ENCODE measurements around the gene CD244.
"Not testable (repeated sequence)": the region's sequence is repeated elsewhere in the genome, so short reads cannot be mapped to it uniquely, and the experiment has no call there.

CD244 gene

DNA sequence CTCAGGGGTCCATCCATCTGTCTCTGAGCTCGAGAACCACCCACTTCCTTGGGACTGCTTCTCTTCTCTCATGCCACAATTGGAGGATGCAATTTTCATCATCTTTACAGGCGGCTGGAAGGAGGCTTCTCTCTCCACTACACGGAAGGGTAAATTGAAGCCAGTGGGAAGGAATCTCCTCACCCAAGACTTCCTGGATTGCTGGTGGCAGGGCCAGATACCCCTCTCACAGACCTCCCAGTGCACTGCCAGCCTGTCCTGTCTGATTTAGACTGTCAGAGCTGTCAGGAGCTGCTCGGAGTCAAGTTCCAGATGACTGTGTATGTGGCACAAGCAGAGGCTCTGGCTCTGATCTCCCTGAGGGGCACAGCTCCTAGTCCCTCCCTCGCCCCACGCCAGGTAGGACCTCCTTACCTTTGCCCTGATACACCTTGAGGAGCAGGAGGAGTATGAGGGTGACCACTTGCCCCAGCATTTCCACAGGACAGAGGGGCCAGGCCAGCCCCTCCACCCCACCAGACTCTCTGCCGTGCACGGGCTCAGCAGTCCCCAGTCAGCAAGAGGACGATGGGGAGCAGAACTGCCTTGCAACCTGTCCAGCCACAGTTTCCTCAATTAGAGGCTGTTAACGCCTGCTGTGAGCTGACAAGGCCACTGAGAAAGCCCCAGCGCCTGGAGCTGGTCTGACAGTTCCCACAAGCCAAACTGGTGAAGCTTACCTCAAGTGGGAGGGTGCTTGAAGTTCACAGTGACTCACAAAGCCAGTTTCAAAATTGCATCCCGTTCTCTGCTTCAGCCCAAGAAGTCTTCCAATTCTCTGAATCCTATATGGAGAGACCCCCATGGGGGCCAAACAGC, at the start of gene CD244:
CD244 (minus strand) TSS at position 685 of the 858 bp plus-strand sequence; CDS start at position 475, 210 bp downstream.
- DNase-seq (ENCODE audit: low read depth in 1 of 2, low spot score in 1 of 2): no peak

DNA sequence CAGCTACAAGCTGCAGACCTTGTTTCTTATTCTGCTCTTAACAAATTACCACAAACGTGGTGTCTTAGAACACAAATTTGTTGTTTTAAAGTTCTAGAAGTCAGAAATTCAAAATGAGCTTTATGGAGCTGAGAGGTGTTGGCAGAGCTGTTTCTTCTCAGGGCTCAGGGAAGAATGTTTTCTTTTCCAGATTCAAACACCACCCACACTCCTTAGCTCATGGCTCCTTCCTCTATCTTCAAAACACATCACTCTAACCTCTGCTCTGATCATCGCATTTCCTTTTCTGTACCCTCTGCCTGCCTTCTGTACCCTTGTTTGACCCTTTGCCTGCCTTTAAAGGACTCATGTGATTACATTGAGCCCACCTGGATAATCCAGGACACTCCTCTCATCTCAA, 49.2 kb upstream of the CD244 start:
- DNase-seq (ENCODE audit: low read depth in 1 of 2, low spot score in 1 of 2): no peak

GRCh38 chr1:160911441-160911840, 48.8 kb upstream of the CD244 start:
- no peak for DNase-seq (ENCODE audit: low read depth in 1 of 2, low spot score in 1 of 2)

- DNase-seq (ENCODE audit: low read depth in 1 of 2, low spot score in 1 of 2): no peak
These were observed 47.6 kb upstream of the CD244 start for GRCh38 chr1:160910170-160910750.

GRCh38 chr1:160907976-160908375, 45.3 kb upstream of the CD244 start:
- no peak for DNase-seq (ENCODE audit: low read depth in 1 of 2, low spot score in 1 of 2)

GRCh38 chr1:160905617-160905989, 42.9 kb upstream of the CD244 start:
- no peak for DNase-seq (ENCODE audit: low read depth in 1 of 2, low spot score in 1 of 2)

DNA sequence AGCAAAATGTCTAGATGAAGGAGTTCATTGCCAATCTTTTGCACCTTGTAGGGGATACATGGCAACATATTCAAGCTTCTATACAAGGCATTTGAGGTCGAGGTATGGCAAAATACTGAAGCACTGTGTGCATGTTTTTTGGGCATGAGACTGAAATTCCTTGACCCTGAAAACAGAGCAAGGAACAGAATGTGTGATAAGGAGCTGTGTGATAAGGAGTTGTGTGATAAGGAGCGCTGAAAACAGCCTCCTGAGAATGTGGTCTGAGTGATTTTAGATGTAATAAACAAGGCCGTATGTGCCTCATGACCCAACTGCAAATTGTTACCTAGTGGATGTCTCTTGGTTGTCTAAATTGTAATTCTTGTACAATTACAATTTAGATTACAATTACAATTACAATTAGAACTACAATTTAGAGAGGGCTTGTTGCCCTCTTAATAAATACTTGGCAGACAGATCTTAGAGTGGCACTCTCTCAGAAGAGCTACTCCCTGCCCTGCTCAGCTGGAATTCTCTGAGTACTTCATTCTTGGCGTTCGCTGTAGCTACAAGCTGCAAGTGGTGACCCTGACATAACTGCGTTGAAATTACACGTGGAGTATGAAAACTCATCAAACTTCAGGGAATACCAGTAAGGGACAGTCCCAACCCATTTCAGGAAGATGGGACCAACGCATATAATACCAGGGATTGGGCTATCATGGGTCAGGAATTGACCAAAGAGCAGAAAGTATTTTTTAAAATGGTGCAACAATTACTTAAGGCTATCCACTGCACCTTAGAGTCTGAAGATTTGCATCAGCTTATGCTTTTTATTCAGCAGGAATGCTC, 42.3 kb upstream of the CD244 start:
- no peak for DNase-seq (ENCODE audit: low read depth in 1 of 2, low spot score in 1 of 2)

GRCh38 chr1:160902251-160902650, 39.6 kb upstream of the CD244 start:
- DNase-seq (ENCODE audit: low read depth in 1 of 2, low spot score in 1 of 2): not testable (repeated sequence)

GRCh38 chr1:160901768-160902167, 39.1 kb upstream of the CD244 start:
- no peak for DNase-seq (ENCODE audit: low read depth in 1 of 2, low spot score in 1 of 2)

- DNase-seq (ENCODE audit: low read depth in 1 of 2, low spot score in 1 of 2): not testable (repeated sequence)
These were observed 38.0 kb upstream of the CD244 start for GRCh38 chr1:160900683-160901082.

- DNase-seq (ENCODE audit: low read depth in 1 of 2, low spot score in 1 of 2): not testable (repeated sequence)
These were observed 31.9 kb upstream of the CD244 start for GRCh38 chr1:160894368-160895135.

- DNase-seq (ENCODE audit: low read depth in 1 of 2, low spot score in 1 of 2): no peak
These were observed 28.8 kb upstream of the CD244 start for GRCh38 chr1:160891474-160891873.

DNA sequence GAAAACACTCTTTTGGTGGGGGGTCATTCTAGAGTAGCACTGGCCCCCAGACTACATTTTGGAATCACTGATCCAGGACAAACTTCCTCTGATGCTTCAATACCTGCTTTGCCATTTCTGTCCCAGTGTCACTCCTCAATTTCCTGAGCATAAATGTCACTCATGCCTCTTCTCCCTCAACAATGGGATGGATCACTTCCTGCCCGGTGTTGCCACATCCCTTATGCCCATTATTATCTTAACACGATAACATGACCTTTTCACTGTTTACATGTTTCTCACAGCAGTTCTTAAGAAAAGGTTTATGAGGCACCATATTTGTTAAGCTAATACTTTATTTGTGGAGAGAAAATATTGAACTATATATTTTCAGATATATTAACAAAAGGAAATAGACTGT, 26.2 kb upstream of the CD244 start:
- no peak for DNase-seq (ENCODE audit: low read depth in 1 of 2, low spot score in 1 of 2)

DNA sequence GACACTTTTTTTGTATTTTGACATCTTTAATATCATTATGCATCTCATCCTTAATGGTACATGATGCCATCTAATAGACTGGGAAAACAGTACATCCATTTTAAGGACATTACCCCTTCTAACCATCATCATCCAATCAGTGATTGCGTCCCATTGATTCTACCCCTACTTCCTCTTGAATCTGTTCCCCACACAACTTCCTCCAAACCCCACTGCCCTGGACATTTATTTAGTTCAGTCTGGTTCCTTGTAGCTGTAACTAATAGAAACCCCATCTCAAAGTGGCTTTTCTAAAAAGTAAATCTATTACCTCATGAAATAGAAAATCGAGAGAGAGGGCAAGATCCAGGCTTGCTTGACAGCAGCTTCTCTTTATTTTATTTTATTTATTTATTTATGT, 24.4 kb upstream of the CD244 start:
- no peak for DNase-seq (ENCODE audit: low read depth in 1 of 2, low spot score in 1 of 2)

DNA sequence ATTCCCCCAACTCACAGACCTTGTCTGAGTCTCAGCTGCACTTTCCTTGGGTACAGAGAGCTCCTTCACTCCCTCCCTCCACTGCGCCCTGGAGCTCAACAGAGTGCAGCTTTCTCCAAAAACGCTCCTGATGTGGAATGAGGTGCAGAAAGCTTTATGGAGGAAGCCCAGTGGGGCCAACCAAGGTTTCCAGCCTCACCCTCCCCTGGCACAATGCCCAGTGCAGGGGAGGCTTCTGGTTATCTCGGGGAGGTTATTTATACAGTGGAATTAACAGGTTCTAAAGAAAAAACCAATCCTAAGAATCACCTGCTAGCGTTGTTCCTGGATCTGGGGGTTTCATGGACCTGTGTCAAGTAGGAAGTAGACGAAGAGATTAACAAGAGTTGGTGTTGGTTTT, 22.4 kb upstream of the CD244 start, which contains the start of gene ITLN1:
ITLN1 (minus strand) TSS at position 139 of the 400 bp plus-strand sequence. CDS start 303 bp downstream, outside the sequence.
- no peak for DNase-seq (ENCODE audit: low read depth in 1 of 2, low spot score in 1 of 2)

GRCh38 chr1:160884579-160884978, 21.9 kb upstream of the CD244 start:
- no peak for DNase-seq (ENCODE audit: low read depth in 1 of 2, low spot score in 1 of 2)

- DNase-seq (ENCODE audit: low read depth in 1 of 2, low spot score in 1 of 2): no peak
These were observed 21.2 kb upstream of the CD244 start for GRCh38 chr1:160883581-160884513.

- no peak for DNase-seq (ENCODE audit: low read depth in 1 of 2, low spot score in 1 of 2)
These were observed 19.9 kb upstream of the CD244 start for GRCh38 chr1:160882582-160882981.

DNA sequence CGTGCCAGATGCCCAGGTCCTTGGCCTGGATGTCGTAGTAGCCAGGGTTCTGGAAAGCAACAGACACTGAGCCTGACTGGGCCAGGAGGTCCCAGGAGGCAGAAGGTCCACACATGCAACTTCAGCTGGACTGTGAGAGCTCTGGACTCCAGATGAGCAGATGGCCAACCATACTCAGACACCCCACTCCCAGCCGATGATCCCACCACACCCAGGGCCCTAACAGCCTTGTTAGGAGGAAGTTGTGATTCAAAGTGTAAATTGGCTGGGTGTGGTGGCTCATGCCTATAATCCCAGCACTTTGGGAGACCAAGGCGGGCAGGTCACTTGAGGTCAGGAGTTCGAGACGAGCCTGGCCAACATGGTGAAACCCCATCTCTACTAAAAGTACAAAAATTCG, 18.6 kb upstream of the CD244 start:
- DNase-seq (ENCODE audit: low read depth in 1 of 2, low spot score in 1 of 2): not testable (repeated sequence)

GRCh38 chr1:160880216-160880615, 17.5 kb upstream of the CD244 start:
- DNase-seq (ENCODE audit: low read depth in 1 of 2, low spot score in 1 of 2): no peak
